Right lobe of liver (tissue), 4 donors: ENCODE results near the gene EYA3.

Experiments used
- CTCF ChIP-seq, 4 donors: fragments of 200-600 bp in 3 of 4; fragments of 450-650 bp in 1 of 4; IDR thresholded peaks; one replicate each; pipeline versions ENCODE4 v1.5.1 to v1.8.0; 2016 to 2022; ENCODE audit warnings: antibody characterized with exemption in 4 of 4, mild to moderate bottlenecking in 2 of 4
- POLR2A ChIP-seq: fragments of 450-650 bp; IDR thresholded peaks from one replicate; pipeline ENCODE4 v1.6.1; 2017; ENCODE audit warnings: antibody characterized with exemption, mild to moderate bottlenecking
- donor health status: DM: no; HTN: no; CAD: no.
- donor health status: DM: no; HTN: no; CAD: no.
- donor health status: DM: no; HTN: yes; CAD: no.

DNA sequence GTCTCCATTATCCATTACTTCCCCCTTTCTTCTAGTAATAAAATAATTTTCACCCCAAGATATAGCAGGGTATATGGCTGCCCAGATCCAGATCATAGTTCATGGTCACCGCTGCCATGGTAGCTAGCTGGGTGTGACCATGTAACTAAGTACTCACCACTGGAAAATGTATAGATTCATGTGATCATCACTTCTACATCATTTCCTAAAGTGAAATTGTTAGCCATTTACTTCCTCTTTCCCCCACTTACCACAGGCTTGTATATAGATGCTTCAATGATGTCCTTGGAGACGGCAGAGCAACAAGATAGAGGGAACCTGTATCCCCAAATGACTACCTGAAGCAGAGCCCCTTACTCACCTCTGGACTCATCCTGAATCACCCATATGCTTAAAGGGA is 22.7 kb upstream of the EYA3 start:
- TF ChIP-seq POLR2A = no peak
- no peak for TF ChIP-seq CTCF (IDR thresholded peaks at IDR 0.05)
